H1 (cell line): Measurements from ENCODE around the gene IFI16. TPM values are rescaled to one million over a fixed set of nuclear protein-coding genes. Genes with fewer than 3 reads are reported as not detected.

Experiments used
- CTCF ChIA-PET: fragments of 300-600 bp; sonication (Branson Sonifier 250); formaldehyde crosslinking; loops from one replicate; lab custom pipeline; 2021; ENCODE audit not compliant: partially characterized antibody; lab: Charles Lee
- POLR2A ChIA-PET: fragments of 300-600 bp; sonication (Branson Sonifier 250); formaldehyde crosslinking; loops from one replicate; lab custom pipeline; 2021; ENCODE audit warnings: inconsistent platforms; ENCODE audit not compliant: partially characterized antibody; lab: Charles Lee
- DNase-seq, 2 experiments: peaks; one replicate each; pipeline versions ENCODE4 v3.0.0 to v3.0.0-alpha.2; 2010 to 2022; ENCODE audit warnings: low spot score in 2 of 2, low read depth in 1 of 2, mixed read lengths in 1 of 2
- FAIRE-seq: peaks from 2 replicates; lab custom pipeline; 2011; peaks lifted over from hg19 to GRCh38; lab: Jason Lieb, UNC
- H2AFZ ChIP-seq: 2 replicates; pipeline ENCODE4 v1.8.1; 2012; ENCODE audit warnings: low read length, inconsistent platforms
- H2AK5ac ChIP-seq: 2 replicates; pipeline ENCODE4 v1.6.1; 2013; ENCODE audit warnings: low read depth, low read length
- H2BK120ac ChIP-seq: replicated peaks from 2 replicates; pipeline ENCODE3; 2013; ENCODE audit warnings: low read depth, low read length, inconsistent platforms
- H2BK12ac ChIP-seq: 2 replicates; pipeline ENCODE4 v1.6.1; 2013; ENCODE audit warnings: low read depth, low read length
- H2BK15ac ChIP-seq: 2 replicates; pipeline ENCODE4 v1.6.1; 2013; ENCODE audit warnings: low read length
- H2BK20ac ChIP-seq: 2 replicates; pipeline ENCODE4 v1.6.1; 2013; ENCODE audit warnings: low read length
- H2BK5ac ChIP-seq: 2 replicates; pipeline ENCODE4 v1.6.1; 2013; ENCODE audit warnings: low read depth, low read length
- H3K14ac ChIP-seq: 2 replicates; pipeline ENCODE4 v1.6.1; 2013; ENCODE audit warnings: inconsistent platforms; ENCODE audit not compliant: insufficient read length
- H3K18ac ChIP-seq: 2 replicates; pipeline ENCODE4 v1.6.1; 2013; ENCODE audit warnings: low read length; ENCODE audit errors: extremely low read depth
- H3K23ac ChIP-seq: 2 replicates; pipeline ENCODE4 v1.6.1; 2013; ENCODE audit warnings: inconsistent platforms; ENCODE audit not compliant: insufficient read length
- H3K23me2 ChIP-seq: 2 replicates; pipeline ENCODE4 v1.6.1; 2013; ENCODE audit warnings: low read depth, low read length
- H3K27ac ChIP-seq: 2 replicates; pipeline ENCODE4 v1.6.1; 2011; ENCODE audit warnings: low read depth, low read length, inconsistent platforms
- H3K27me3 ChIP-seq, 4 experiments: replicated peaks in 1 of 4; 1 replicate in 1 of 4; 2 replicates in 3 of 4; pipeline versions ENCODE4 v1.6.1 to v1.8.1; 2011 to 2013; ENCODE audit warnings: low read length in 3 of 4, mild to moderate bottlenecking in 3 of 4, inconsistent platforms in 2 of 4, mixed read lengths in 2 of 4, moderate library complexity in 1 of 4; ENCODE audit not compliant: control insufficient read depth in 3 of 4, insufficient read depth in 3 of 4; ENCODE audit errors: extremely low read depth in 1 of 4
- H3K36me3 ChIP-seq, 4 experiments: 2 replicates each; pipeline versions ENCODE4 v1.6.1 to v1.8.1; 2011 to 2013; ENCODE audit warnings: mild to moderate bottlenecking in 4 of 4, low read length in 3 of 4, moderate library complexity in 2 of 4, control low read depth in 1 of 4, inconsistent platforms in 1 of 4; ENCODE audit not compliant: insufficient read depth in 4 of 4, control insufficient read depth in 2 of 4
- H3K4ac ChIP-seq: replicated peaks from 2 replicates; pipeline ENCODE3; 2013; ENCODE audit warnings: low read length, low read depth, mixed read lengths, inconsistent platforms; ENCODE audit not compliant: insufficient read length
- H3K4me1 ChIP-seq, 4 experiments: replicated peaks in 1 of 4; 1 replicate in 1 of 4; 2 replicates in 3 of 4; pipeline versions ENCODE4 v1.6.1 to v1.8.1; 2011 to 2013; ENCODE audit warnings: low read length in 3 of 4, inconsistent platforms in 2 of 4, mixed read lengths in 1 of 4; ENCODE audit not compliant: insufficient read depth in 4 of 4, control insufficient read depth in 3 of 4
- H3K4me2 ChIP-seq, 2 experiments: 2 replicates each; pipeline versions ENCODE4 v1.6.1 to v1.8.1; 2011 to 2013; ENCODE audit warnings: low read depth in 2 of 2, low read length in 2 of 2, control low read depth in 1 of 2, inconsistent platforms in 1 of 2, mild to moderate bottlenecking in 1 of 2; ENCODE audit not compliant: insufficient read depth in 1 of 2
- H3K4me3 ChIP-seq, 4 experiments: fragments of 200-600, 300-600 bp in 1 of 4; sonication (generic), shearing (Covaris generic), sonication (Bioruptor Twin) in 1 of 4; 2 replicates each; pipeline versions ENCODE4 v1.5.1 to v1.8.1; 2011 to 2016; ENCODE audit warnings: low read length in 4 of 4, low read depth in 3 of 4, control low read depth in 2 of 4, inconsistent platforms in 2 of 4, mild to moderate bottlenecking in 2 of 4, mixed read lengths in 1 of 4, moderate library complexity in 1 of 4; ENCODE audit not compliant: insufficient read depth in 2 of 4; ENCODE audit errors: extremely low read depth in 1 of 4
- H3K56ac ChIP-seq: replicated peaks from 2 replicates; pipeline ENCODE3; 2013; ENCODE audit warnings: low read depth, mild to moderate bottlenecking, mixed read lengths, low read length, inconsistent platforms; ENCODE audit not compliant: insufficient read length
- H3K79me1 ChIP-seq: 2 replicates; pipeline ENCODE4 v1.6.1; 2013; ENCODE audit warnings: low read depth, low read length, control low read depth
- H3K79me2 ChIP-seq, 2 experiments: 2 replicates each; pipeline versions ENCODE4 v1.6.1 to v1.8.1; 2012 to 2013; ENCODE audit warnings: low read length in 2 of 2, mild to moderate bottlenecking in 2 of 2, inconsistent platforms in 1 of 2; ENCODE audit not compliant: insufficient read depth in 2 of 2, control insufficient read depth in 1 of 2
- H3K9ac ChIP-seq, 4 experiments: replicated peaks in 1 of 4; 1 replicate in 1 of 4; 2 replicates in 3 of 4; pipeline versions ENCODE4 v1.6.1 to v1.8.1; 2011 to 2013; ENCODE audit warnings: low read depth in 3 of 4, low read length in 3 of 4, control low read depth in 2 of 4, mild to moderate bottlenecking in 2 of 4, moderate library complexity in 2 of 4, inconsistent platforms in 1 of 4; ENCODE audit errors: extremely low read depth in 1 of 4
- H3K9me3 ChIP-seq, 2 experiments: 2 replicates each; pipeline versions ENCODE4 v1.6.1 to v1.8.1; 2012 to 2013; ENCODE audit warnings: mild to moderate bottlenecking in 2 of 2, moderate library complexity in 2 of 2, control low read depth in 1 of 2, inconsistent platforms in 1 of 2, low read depth in 1 of 2, low read length in 1 of 2, mixed read lengths in 1 of 2; ENCODE audit not compliant: insufficient read depth in 2 of 2
- H4K20me1 ChIP-seq, 2 experiments: replicated peaks in 1 of 2; 2 replicates each; pipeline versions ENCODE3 to v1.8.1; 2011 to 2013; ENCODE audit warnings: inconsistent platforms in 2 of 2, low read length in 2 of 2, mild to moderate bottlenecking in 1 of 2; ENCODE audit not compliant: insufficient read depth in 2 of 2, control insufficient read depth in 1 of 2
- H4K5ac ChIP-seq: 2 replicates; pipeline ENCODE4 v1.6.1; 2013; ENCODE audit warnings: low read length, low read depth, mixed read lengths, inconsistent platforms; ENCODE audit not compliant: insufficient read length
- H4K8ac ChIP-seq: 2 replicates; pipeline ENCODE4 v1.8.0; 2013; ENCODE audit warnings: mild to moderate bottlenecking, moderate library complexity, low read length, inconsistent platforms; ENCODE audit not compliant: insufficient read depth; ENCODE audit errors: extremely low read depth
- H4K91ac ChIP-seq: replicated peaks from 2 replicates; pipeline ENCODE3; 2013; ENCODE audit warnings: low read length, mixed read lengths, inconsistent platforms; ENCODE audit not compliant: insufficient read length
- CBX5 ChIP-seq: fragments of 300-800, 300-1000 bp; sonication (generic); IDR thresholded peaks from 2 replicates; pipeline ENCODE4 v1.7.1; 2016; ENCODE audit warnings: antibody characterized with exemption, low read length, low read depth
- CBX8 ChIP-seq: fragments of 300-800, 300-1000 bp; sonication (generic); IDR thresholded peaks from 2 replicates; pipeline ENCODE4 v1.7.1; 2016; ENCODE audit warnings: low read depth, low read length, borderline replicate concordance
- NANOG ChIP-seq: IDR thresholded peaks from 2 replicates; pipeline ENCODE4 v1.6.1; 2011; ENCODE audit warnings: low read length, low read depth, mild to moderate bottlenecking, inconsistent platforms; ENCODE audit not compliant: insufficient read depth, poor library complexity, severe bottlenecking
- NRF1 ChIP-seq: IDR thresholded peaks from 2 replicates; pipeline ENCODE4 v1.6.1; 2011; ENCODE audit warnings: mild to moderate bottlenecking, low read depth, low read length, improper control_type of control experiment
- RFX5 ChIP-seq: IDR thresholded peaks from 2 replicates; pipeline ENCODE4 v1.6.1; 2011; ENCODE audit warnings: low read depth, low read length, improper control_type of control experiment, borderline replicate concordance
- SIRT6 ChIP-seq: IDR thresholded peaks from one replicate; pipeline ENCODE4 v1.7.1; 2012; ENCODE audit warnings: low read length, inconsistent platforms
- SP4 ChIP-seq: IDR thresholded peaks from 2 replicates; pipeline ENCODE4 v1.6.1; 2012; ENCODE audit warnings: low read length, inconsistent platforms
- WGBS, 2 experiments: shearing (Covaris generic) in 1 of 2; methylation state at CpG; one replicate each; pipeline versions ENCODE4 v1.1.6 to v1.1.7; 2013 to 2015; ENCODE audit warnings: low lambda C conversion rate in 2 of 2, mixed read lengths in 2 of 2, inconsistent platforms in 1 of 2, low coverage in 1 of 2, missing lambda C conversion rate in 1 of 2; ENCODE audit not compliant: insufficient replicate concordance in 2 of 2, insufficient coverage in 1 of 2, insufficient read length in 1 of 2; ENCODE audit errors: extremely low coverage in 1 of 2, missing lambda C conversion rate in 1 of 2; 5-methylcytosine and 5-hydroxymethylcytosine counted together
- polyA plus RNA-seq, 7 experiments: library from polyadenylated mRNA; depleted of rRNA in 3 of 7; stranded (reverse) in 5 of 7; unstranded in 2 of 7; fragments of >200 nt in 5 of 7; fragments of 200-250 nt in 2 of 7; gene quantifications; 1 replicate in 5 of 7; 2 replicates in 1 of 7; 4 replicates in 1 of 7; pipeline versions ENCODE4 v1.2.1 to v1.2.3, GENCODE V29; 2011 to 2013; ENCODE audit warnings: missing spikeins in 2 of 7, mixed read lengths in 2 of 7
- total RNA-seq: library from RNA; stranded (reverse); fragmentation: NEBNext Ultra II Directional; extraction: Animal tissue kit (Norgen Biotek cat#: 25700); gene quantifications from 2 replicates; pipeline ENCODE4 v1.2.1, GENCODE V29; 2021

IFI16 gene
- total and polyA plus RNA-seq, 2 of the 8 experiments (the other 6 are each of a cell fraction or from before 2014, with no cell fraction given) = 0.63 to 0.74 TPM

GRCh38 chr1:158992787-158993312 is 16.9 kb upstream of the IFI16 start:
- H3K9ac ChIP-seq = no peak overlapping the region
- H2BK20ac ChIP-seq = no peak overlapping the region
- H3K4ac ChIP-seq = no peak overlapping the region
- ChIA-PET CTCF (interaction anchor here (1.0 kb wide), 1 partner anchor 487 kb away, joined by 3 read pairs; no protein-coding TSS in a partner anchor), POLR2A (no interaction called here)
- no peaks in the 10 kb centered on the region for H3K79me2 ChIP-seq
- no peak overlapping the region for H2BK5ac ChIP-seq
- no peak overlapping the region for H4K91ac ChIP-seq
- no peak overlapping the region for H3K56ac ChIP-seq
- no peak overlapping the region for H2BK12ac ChIP-seq
- H2AK5ac ChIP-seq = no peak overlapping the region
- H4K20me1 ChIP-seq = no peaks in the 10 kb centered on the region
- H4K8ac ChIP-seq = no peak overlapping the region
- H3K23ac ChIP-seq = no peak overlapping the region
- no peaks in the 10 kb centered on the region for H3K23me2 ChIP-seq
- FAIRE-seq = no peak
- 98% methylated on average over 4 of the region's 4 CpGs; no CpG with 5 or more reads in 1 of the 2 experiments for WGBS, 2 experiments
- no peak overlapping the region for H4K5ac ChIP-seq
- TF ChIP-seq CBX8 = no peak
- TF ChIP-seq NANOG = no peak
- no peak for TF ChIP-seq SP4
- no peak for TF ChIP-seq RFX5
- TF ChIP-seq SIRT6 = no peak
- no peak for TF ChIP-seq NRF1
- TF ChIP-seq CBX5 = no peak
- no peak overlapping the region for H3K14ac ChIP-seq
- no peak overlapping the region for H3K4me3 ChIP-seq
- H3K4me1 ChIP-seq = no peaks in the 10 kb centered on the region
- no peak overlapping the region for H2BK15ac ChIP-seq
- no peak overlapping the region for H3K4me2 ChIP-seq
- DNase-seq = no peak
- no peak overlapping the region for H3K18ac ChIP-seq
- H3K9me3 ChIP-seq = no peaks in the 10 kb centered on the region
- no peak overlapping the region for H2AFZ ChIP-seq
- H3K79me1 ChIP-seq = no peaks in the 10 kb centered on the region
- no peaks in the 10 kb centered on the region for H3K36me3 ChIP-seq
- no peaks in the 10 kb centered on the region for H3K27me3 ChIP-seq
- H3K27ac ChIP-seq = no peak overlapping the region
- H2BK120ac ChIP-seq = no peak overlapping the region
